COLO668 (cell line): ENCODE data around the gene EFNB1.

Source experiments
- DNase-seq: peaks from one replicate; lab custom pipeline; 2025; ENCODE audit not compliant: unreplicated experiment; lab: John Stamatoyannopoulos, UW

Gene EFNB1

DNA sequence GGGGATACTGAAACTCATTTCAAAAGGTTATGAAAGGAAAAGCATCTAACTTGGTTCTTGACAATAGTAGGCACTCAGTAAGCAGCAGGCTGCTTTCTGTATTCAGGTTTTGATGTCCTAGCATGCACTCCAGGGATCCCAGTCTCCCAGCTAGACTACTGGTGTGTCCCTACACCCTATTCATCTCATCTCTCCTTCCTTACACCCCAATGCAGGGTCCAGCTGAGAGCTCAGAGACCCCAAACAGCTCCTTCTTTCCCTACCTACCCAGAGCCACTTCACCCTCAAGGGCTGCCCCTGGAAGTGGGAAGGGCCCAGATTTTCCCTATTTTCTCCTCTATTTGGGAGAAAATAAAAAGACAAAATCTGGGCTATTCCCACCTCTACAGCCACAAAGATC is 1.6 kb upstream of the EFNB1 start:
- no peak for DNase-seq

DNA sequence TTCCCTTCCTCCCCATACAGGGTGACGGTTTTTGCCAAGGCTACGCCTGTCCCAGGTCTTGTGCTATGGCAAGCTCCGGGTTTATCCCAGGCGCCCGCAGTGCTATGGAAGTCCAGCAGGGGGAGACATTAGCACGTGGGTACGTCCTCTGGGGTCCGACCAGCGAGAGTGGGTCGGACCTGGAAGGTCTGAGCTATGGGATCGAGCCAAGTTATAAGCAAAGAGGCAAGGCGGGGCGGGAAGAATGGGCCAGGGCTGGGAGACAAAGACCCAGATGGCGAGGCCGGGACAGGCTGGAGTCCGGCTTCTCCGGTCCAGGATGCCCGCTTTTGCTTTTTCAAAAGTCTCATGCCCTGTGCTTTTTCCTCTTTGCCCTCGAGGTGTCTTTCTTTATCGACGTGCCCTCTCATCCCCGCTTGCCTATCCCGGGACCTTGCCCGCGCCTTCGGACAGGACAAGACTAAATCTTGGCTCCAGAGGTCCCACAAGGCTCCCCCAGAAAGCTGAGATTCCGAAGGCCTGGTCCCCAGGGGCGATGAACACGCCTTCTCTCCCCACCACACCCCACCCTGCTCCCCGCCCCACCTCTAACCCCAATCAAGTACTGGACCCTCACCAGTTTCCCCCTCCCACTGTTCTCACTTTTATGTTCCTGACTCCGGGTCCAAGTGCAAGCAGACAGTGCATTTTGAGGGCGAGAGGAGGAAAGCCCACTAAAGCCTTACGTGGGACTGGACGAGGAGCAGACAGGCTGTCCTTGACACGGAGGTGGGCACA is 785 bp upstream of the EFNB1 start:
- peak; percentile 24 for DNase-seq

DNA sequence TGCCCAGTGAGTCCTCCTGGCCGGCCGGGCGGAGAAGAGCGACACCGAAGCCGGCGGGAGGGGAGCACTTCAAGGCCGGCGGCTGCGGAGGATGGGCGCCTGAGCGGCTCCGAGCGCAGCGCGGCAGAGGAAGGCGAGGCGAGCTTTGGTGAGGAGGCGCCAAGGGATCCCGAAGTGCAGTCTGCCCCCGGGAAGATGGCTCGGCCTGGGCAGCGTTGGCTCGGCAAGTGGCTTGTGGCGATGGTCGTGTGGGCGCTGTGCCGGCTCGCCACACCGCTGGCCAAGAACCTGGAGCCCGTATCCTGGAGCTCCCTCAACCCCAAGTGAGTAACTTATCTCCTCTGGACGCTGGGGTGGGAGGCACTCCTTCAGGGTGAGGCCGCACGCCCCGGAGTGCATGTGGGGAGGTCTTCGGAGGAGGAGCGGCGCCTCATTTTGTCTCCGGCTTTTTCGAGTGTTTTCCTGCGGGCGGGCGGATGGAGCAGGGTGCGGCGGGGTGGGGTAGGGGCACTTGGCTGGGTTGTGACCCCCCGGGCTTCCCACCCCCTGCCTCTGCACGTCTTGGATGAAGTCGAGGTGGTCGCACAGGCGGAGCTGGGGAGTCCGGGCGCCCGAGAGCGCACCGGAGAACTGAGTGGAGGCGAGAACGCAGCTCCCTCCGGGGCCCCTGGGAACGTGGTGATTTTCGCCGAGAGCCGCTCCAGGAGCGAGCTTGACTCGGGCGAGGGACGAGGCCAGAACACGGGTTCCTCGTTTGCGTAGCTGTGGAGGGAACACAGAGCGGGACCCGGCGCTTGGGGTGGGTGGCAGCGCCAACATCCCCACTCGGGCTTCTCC is 979 bp downstream of the EFNB1 start:
- no peak for DNase-seq

DNA sequence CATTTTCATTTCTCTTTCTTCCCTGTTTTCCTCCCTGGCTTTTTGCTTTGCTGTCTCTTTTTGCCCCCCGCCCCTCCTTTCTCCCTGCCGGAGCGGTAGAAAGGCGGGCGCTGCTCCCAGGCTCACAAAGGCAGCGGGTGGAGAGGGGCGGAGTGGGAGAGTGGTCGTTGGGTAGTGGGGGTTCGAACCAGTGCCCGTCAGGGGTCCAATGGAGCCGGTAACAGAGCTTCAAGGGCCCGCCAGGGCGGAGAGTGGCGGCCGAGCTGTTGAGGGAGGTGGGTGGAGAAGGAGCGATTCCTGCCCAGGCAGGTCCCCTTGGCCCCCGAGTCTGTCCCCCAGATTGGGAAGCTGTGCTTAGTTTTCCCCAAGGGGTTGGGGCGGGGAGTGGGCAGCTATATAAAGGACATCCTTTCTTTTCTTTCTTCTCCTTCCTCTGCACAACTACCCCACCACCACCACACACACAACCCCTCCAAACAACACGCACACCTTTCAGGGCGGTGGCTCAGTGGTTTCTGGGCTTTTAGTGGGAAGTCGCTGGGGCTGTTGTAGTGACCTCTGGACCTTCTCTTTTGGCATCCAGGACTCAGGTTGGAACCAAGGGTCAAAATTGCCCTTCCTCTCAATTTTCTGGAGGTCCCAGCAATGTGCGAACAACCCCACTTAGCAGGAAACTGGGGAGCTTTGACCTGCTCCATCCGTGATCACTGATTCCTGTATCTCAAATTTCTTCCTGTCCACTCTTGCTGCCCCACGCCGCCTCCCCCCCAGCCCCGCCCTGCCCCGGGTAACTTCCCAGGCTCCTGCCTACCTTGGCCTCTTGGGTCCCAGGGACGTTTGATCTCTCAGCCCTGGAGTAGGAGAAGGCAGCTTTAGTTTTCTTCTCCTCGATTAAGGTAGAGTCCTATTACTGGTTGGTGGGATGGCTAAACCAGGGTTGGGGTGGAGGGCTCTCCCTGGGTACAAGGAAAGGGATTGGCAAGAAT is 1.9 kb downstream of the EFNB1 start:
- no peak for DNase-seq

DNA sequence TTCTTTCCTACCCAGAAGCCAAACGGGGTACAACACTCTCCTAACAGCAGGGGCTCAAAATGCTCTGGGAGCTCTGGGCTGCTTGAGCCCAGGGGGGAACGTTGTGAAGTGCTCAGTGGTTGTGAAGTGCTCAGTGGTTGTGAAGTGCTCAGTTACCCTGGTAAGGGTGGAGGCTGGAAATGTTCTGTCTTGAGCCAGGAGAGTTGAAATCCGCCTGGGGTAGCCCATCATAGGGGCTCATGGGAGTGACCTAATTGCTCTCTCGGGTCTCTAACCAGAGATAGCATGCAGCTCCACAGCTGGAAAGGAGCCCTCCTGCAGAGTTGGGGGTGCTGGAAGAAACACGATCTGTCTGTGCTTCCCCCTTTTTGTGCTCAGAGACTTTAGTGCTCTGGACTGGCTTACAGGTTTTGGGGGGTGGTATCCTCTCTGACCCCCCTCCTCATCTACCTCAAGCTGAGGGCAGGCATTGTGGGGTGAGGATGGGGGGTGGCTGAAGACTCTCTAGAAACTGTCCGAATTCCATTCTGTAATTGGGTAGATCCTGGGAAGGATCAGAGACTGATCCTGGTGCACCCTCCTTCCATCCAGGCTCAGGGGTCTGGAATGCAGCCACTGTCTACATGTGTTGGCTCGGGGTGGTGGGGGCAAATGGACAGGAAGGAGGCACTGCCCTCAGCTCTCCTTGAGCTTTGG is 2.7 kb downstream of the EFNB1 start:
- DNase-seq: no peak

DNA sequence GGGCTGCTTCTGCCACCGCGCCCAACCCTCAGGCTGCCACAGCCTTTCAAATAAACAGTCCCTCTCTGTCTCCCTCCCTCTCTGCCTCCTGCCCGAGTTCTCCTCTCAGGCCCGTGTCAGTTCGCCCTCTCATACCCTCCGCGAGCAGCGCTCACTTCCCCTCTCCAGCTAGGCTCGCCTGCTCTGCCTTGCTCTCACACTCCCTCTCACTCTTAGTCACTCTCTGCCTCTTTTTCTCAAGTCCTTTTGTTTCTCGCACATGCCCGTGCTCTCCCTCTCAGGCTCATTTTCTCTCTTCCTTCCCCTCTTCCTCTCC is 3.2 kb downstream of the EFNB1 start:
- no peak for DNase-seq

DNA sequence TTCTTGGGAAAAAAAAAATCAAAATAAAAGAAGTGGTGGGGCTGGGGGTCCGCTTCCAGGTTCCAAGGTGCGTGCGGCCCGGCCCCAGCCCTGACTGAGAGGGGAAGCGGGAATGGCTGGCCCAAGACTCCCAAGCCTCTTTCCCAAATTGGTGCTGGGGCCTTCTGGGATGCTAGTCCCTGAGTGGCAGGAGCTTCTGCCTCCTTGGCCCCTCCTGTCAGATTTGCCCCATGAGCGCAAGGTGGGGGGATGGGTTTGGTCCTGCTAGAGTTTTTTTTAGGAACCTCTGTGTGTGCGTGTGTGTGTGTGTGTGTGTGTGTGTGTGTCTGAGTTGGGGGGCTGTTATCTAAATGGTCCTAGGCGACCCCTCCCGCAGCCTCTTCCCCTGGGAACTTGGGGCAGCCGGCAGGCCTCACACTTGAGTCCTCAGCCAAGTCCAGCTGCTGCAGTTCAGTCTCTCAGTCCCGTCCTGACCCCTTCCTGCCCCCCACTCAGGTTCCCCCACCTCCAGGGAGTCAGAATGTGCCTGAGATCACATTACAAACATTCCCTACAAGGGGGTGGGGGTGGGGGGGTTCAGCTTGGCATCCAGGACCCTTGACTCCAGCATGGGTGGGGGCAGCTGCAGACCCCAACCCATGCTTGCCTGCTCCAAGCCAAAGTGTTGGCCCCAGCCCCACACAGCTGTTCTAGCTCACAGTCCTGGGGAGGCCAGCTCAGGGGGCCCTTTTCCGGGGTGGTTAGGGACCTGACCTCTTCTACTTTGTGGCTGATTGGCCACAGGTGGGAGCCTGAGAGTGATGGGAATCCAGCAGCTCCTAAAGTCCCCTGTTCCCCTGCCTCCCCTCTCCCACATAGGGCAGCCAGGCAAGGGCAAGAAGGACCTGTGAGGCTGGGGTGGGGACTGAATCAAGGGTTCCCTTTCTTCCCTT is 4.0 kb downstream of the EFNB1 start:
- DNase-seq: no peak

DNA sequence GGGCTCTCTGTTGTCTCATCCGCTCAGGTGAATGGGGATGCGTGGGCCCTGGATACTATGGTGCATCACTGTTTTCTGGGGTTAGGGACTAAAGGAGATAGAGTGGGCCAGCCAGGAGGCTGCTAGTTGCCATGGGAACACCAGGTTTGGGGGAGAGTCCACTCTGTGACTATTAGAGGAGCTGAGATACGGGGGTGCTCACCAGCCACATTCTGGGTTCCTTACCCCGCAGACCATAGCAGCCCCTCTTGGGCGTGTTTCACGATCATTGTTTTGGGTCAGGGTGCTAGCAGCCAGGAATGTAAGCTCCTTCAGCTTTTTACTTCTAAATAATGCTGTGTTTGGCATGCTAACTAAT is 4.6 kb downstream of the EFNB1 start:
- no peak for DNase-seq

DNA sequence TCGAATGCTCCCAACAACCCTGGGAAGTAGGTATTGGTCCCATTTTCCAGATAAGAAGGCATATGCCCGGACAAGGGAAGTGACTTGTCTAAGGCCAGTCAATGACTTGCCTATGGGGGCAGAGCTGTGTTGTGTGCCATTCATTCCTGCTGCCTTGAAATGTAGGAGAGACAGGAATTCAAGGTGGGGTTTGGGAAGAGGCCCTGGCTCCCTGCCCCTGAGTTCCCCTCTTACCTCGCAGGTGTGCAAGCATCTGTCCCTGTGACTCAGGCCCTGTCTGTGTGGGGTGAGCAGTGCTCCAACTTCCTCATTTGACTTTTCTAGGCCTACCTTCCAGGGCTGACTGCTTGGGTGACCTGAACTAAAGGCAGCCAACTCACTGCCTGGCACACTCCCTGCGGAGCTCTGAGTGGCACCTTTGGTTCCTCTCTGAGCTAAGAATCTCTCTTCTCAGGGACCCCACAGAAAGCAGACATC is 5.1 kb downstream of the EFNB1 start:
- DNase-seq: no peak

DNA sequence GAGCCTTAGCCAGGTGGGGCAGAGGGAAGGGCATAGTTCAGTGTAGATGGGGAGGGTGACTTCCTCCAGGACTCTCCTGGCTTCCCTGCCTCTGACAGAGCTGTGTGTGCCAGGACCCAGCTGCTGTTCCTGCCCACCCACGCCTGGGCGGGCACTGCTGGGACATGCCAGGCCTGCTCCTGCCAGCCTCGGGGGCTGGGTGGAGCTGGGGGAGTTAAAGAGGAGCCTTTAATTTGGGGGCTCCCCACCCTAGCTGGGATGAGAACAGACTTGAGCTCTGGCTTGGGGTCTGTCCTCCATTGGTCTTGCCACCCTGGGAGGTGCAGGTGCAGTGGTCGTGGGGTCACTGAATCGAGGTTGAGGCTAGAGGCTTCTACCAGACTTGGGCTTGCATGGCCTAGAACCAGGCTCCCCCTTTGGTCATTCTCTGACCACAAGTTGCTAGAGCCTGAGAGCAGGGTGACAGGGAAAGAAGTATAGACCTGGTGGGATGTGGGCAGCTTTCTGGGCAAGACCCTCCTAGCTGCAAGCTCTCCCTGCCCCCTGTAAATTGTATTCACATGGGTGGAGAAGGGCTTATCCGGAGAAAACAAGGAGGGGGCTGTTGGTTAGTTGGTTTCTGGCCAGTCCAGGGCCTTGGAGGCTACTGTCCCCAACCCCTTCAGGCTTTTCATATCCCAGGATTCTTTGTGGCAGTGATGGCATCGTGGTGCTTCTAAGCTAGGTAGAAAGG is 5.7 kb downstream of the EFNB1 start:
- DNase-seq: no peak

DNA sequence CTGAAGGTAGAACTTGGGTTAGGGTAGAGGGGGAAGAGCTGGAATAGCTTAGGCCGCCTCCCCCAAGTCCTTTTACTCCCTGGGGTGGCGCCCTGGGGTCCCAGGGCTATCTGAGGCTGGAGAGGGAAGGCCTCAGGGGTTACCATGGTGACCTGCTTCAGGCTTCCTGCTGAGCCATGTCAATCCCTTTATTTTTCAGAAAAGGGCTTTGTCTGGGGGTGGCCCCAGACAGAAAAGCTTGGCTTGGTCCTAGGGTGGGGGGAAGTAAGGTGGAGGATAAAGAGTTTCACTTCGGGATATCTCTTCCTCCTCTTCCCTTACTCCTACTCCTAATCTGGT is 6.3 kb downstream of the EFNB1 start:
- no peak for DNase-seq

DNA sequence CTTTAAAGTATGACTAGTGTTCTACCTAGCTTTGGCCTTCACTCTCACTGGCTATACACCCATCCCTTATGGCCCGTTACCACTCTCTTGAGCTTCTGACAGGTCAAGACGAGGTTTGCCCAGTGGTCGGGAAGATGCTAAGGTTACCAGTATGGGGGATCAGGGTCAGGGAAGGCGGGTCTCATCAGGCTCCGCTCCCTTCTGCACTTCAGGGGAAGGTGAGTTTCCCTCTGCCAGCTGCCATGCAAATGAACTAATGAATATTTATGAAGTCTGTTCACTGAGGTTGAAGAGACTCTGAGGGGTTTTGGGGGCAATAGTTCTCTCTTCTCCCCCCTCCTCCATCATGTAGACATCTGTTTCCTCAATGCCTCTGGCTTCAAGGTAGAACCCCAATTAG is 6.6 kb downstream of the EFNB1 start:
- DNase-seq: no peak

DNA sequence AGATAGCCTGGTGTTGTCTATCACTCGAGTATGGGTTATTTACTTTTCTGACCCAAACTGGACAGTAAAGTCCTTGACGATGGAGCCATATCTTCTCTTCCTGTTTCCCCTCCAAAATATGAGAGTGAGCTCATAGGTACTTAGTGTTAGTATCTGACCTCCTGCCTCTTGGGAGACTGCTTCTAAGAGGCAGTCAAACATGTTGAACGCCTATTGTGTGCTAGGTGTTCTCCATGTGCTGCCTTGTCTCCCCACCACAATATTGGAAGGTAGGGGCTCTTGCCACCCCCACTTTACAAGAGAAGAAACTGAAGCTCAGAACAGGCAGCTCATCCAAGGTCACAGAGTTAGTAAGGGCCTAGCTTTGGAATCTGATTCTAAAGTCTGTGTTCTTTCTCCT is 8.3 kb downstream of the EFNB1 start:
- DNase-seq: no peak

DNA sequence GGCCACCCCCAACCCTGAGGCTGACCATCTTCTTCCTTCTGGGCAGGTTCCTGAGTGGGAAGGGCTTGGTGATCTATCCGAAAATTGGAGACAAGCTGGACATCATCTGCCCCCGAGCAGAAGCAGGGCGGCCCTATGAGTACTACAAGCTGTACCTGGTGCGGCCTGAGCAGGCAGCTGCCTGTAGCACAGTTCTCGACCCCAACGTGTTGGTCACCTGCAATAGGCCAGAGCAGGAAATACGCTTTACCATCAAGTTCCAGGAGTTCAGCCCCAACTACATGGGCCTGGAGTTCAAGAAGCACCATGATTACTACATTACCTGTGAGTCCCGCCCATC is 9.7 kb downstream of the EFNB1 start:
- DNase-seq: no peak

DNA sequence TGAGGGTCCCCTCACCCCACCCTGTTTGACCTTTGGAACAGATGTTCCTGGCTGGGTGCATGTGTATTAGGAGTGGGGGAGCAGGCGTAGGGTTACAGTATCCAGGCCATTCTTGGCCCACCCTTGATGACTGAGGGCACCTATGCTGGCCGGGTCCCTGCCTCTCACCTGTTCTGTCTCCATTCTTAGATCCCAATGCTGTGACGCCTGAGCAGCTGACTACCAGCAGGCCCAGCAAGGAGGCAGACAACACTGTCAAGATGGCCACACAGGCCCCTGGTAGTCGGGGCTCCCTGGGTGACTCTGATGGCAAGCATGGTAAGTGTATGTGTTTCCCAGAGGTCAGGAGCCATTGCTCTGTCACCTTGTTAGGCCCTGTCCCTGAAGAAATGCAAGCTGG is 10.9 kb downstream of the EFNB1 start:
- DNase-seq: no peak

DNA sequence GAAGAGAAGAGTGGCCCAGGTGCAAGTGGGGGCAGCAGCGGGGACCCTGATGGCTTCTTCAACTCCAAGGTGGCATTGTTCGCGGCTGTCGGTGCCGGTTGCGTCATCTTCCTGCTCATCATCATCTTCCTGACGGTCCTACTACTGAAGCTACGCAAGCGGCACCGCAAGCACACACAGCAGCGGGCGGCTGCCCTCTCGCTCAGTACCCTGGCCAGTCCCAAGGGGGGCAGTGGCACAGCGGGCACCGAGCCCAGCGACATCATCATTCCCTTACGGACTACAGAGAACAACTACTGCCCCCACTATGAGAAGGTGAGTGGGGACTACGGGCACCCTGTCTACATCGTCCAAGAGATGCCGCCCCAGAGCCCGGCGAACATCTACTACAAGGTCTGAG is 11.4 kb downstream of the EFNB1 start:
- DNase-seq: no peak

DNA sequence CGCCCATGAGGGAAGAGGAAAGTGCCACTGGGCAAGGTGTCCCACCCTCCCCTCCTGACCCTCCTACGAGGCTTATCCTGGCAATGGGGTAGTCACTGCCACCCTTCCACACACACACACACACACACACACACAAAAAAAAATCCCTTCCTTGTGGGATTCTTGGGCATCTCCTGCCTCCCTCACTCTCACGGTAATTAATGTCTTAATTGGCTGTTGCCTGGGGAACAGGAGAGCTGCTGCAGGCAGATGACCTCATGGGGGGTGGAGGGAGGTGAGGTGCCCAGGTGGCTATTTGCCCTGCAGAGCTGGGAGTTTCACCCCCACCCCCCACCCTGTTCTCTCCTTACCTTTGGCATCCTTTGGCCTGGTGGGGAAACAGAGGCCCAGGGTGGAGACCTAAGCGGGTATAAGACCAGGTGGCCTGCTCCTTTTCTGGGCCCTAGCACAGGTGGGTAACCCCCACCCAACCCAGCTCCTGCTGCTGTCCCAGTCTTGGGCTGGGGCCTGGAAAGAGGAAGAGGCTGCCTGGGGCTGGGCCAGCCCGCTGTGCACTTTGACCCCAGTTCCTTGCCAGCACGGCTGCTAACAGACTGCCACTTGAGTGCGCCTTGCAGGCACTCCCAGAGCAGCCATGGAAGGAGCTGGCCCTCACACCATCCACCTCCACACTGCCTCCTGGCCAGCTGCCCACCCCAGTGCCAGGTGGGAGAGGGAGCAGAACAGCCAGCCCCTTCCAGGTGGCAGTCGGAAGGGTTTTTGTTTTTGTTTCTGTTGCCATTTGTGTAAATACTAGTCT is 12.6 kb downstream of the EFNB1 start:
- no peak for DNase-seq

DNA sequence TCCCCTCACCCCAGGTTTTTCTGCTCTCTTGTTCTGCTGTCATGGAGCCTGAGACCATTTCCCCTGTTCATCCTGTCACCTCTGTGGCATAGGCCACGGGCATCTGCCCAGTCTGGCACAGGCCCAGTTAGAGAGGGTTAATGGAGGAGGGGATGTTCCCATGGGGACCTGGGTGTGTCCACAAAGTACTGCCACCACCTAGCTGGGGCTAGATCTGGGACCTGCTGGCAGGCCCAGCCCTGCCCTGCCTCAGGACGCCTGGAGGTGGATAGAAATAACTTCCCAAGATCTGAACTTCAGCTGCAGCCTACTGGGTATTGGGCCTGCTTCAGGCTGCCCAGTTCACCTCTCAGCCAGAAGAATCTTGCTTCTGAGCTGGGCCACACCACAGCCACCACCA is 13.5 kb downstream of the EFNB1 start:
- no peak for DNase-seq
